ENCODE measurements around the gene DEFB123.
A peak's percentile ranks its signal among the peaks of the same experiment; 100 is the strongest.

The DEFB123 gene

GRCh38 chr20:31488115-31488514 is 47.7 kb downstream of the DEFB123 start:
- DNase-seq (ENCODE audit: low read depth): no peak
- TF ChIP-seq, protein P1, sequence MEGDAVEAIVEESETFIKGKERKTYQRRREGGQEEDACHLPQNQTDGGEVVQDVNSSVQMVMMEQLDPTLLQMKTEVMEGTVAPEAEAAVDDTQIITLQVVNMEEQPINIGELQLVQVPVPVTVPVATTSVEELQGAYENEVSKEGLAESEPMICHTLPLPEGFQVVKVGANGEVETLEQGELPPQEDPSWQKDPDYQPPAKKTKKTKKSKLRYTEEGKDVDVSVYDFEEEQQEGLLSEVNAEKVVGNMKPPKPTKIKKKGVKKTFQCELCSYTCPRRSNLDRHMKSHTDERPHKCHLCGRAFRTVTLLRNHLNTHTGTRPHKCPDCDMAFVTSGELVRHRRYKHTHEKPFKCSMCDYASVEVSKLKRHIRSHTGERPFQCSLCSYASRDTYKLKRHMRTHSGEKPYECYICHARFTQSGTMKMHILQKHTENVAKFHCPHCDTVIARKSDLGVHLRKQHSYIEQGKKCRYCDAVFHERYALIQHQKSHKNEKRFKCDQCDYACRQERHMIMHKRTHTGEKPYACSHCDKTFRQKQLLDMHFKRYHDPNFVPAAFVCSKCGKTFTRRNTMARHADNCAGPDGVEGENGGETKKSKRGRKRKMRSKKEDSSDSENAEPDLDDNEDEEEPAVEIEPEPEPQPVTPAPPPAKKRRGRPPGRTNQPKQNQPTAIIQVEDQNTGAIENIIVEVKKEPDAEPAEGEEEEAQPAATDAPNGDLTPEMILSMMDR (IDR thresholded peaks at IDR 0.05; ENCODE audit: insufficient read depth, low read depth, low read length, missing control alignments): no peak
- H3K4me3 ChIP-seq (ENCODE audit: low read length): no peak overlapping the region

DNA sequence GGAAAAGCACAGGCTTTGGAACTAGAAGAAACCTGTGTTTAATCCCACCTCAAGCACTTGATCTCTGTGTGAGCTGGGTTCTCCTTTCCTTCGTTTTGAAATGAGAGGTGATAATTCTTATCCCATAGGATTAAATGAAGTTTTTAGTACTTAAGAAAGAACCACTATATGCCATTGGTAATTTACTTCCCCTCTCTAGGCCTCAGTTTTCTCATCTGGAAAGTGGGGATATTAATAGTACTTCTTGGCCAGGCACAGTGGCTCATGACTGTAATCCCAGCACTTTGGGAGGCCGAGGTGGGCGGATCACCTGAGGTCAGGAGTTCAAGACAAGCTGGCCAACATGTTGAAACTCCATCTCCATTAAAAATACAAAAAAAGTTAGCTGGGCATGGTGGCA is 48.7 kb downstream of the DEFB123 start:
- DNase-seq (ENCODE audit: low read depth): no peak
- no peak overlapping the region for H3K4me3 ChIP-seq (ENCODE audit: low read length)
- TF ChIP-seq, protein P1 (IDR thresholded peaks at IDR 0.05; ENCODE audit: insufficient read depth, low read depth, low read length, missing control alignments): no peak

- DNase-seq (ENCODE audit: low read depth): no peak
- H3K4me3 ChIP-seq (ENCODE audit: low read length): no peak overlapping the region
- TF ChIP-seq, protein P1 (IDR thresholded peaks at IDR 0.05; ENCODE audit: insufficient read depth, low read depth, low read length, missing control alignments): no peak
Observed at GRCh38 chr20:31490752-31491151, 50.3 kb downstream of the DEFB123 start.

DNA sequence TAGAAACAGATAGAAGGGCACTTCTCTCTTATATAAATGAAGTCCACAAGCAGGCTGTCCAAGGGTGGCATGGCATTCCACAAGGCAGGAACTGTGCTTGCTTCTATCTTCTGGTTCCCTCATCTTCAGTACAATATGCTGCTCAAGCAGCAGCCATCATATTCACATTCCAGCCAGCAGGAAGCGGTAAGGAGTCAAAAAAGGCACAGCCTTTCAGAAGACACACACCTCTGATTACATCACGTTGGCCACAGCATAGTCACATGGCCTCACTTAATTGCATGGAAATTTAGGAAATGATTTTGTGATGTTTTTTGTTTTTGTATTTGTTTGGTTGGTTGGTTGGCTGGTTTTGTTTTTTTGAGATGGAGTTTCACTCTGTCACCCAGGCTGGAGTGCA is 53.7 kb downstream of the DEFB123 start:
- DNase-seq (ENCODE audit: low read depth): peak; percentile 59
- no peak overlapping the region for H3K4me3 ChIP-seq (ENCODE audit: low read length)
- TF ChIP-seq, protein P1 (IDR thresholded peaks at IDR 0.05; ENCODE audit: insufficient read depth, low read depth, low read length, missing control alignments): peak; percentile 46

DNA sequence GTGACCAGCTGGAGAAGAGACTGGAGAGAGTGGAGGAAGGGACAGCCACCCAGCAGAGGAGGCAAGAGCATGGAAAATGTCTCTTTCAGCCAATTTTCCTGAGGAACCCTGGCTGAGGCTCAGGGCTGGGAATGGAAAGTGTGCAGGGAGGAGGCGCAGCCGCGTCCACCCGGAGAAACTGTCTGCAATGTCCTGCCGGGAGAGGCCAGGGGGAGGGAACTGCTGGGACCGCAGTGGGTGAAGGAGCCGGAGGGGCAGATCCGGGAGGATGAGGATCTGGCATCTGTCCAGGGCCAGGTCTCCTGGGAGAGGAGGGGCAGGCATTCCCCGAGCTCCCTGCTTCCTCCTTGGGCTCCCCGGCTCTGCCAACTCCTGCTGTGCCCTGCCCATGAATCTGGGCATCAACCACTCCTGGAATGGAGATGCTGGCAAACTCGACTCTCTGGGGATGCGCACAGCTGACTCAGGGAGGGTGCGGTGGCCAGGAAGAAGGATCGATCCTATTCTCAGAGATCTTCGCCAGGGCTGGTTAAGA is 56.4 kb downstream of the DEFB123 start:
- DNase-seq (ENCODE audit: low read depth): no peak
- TF ChIP-seq, protein P1 (IDR thresholded peaks at IDR 0.05; ENCODE audit: insufficient read depth, low read depth, low read length, missing control alignments): no peak
- no peak overlapping the region for H3K4me3 ChIP-seq (ENCODE audit: low read length)

GRCh38 chr20:31497838-31498540 is 57.6 kb downstream of the DEFB123 start:
- TF ChIP-seq, protein P1 (IDR thresholded peaks at IDR 0.05; ENCODE audit: insufficient read depth, low read depth, low read length, missing control alignments): no peak
- H3K4me3 ChIP-seq (ENCODE audit: low read length): no peak overlapping the region
- DNase-seq (ENCODE audit: low read depth): no peak
